ENCODE results near the gene LRRC31.

Gene LRRC31

DNA sequence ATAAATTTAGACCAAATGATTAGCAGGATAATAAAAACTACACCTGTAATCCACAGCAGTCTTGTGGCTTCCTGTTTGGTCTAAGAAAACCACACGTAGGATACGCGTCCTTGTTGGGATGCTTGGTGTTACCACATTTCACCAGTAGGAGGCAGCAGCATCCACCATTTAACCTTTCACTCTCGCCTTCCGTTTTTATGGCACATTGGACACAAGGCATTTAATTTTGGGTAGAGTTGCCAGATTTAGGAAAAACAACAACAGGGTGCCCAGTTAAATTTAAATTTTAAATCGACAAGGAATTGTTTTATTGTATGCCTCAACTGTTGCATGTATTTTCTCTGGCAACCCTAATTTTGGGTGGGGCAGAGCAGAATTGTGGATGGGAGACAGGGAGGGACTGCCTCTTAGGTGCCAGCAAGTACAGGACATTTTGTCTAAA is 6.3 kb downstream of the LRRC31 start:
- DNase-seq, result peak; percentile 63

GRCh38 chr3:169861871-169862270 is 7.9 kb downstream of the LRRC31 start:
- no peak for DNase-seq

DNA sequence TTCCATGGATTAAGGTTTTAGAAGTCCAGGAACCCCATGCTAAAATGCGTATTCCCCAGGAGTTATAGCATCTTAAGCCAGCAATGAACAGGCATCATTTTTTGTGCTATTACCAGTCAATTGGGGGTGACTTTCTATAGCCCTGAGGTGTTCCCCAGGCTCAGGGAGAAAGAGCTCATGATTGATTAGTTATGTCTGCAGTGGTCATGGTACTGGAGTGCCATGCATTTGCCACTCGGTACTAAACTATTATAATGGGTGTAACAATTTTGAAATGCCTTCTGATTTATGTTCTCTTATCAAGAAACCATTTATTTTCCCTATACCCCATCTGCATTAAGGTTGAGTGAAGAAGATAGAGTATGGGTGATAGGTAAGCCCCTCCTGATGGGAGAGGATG is 11.9 kb downstream of the LRRC31 start:
- DNase-seq, result no peak

- DNase-seq, result no peak
These were observed 14.2 kb downstream of the LRRC31 start for GRCh38 chr3:169855514-169855913.

- no peak for DNase-seq
These were observed 19.1 kb downstream of the LRRC31 start for GRCh38 chr3:169850618-169851017.

DNA sequence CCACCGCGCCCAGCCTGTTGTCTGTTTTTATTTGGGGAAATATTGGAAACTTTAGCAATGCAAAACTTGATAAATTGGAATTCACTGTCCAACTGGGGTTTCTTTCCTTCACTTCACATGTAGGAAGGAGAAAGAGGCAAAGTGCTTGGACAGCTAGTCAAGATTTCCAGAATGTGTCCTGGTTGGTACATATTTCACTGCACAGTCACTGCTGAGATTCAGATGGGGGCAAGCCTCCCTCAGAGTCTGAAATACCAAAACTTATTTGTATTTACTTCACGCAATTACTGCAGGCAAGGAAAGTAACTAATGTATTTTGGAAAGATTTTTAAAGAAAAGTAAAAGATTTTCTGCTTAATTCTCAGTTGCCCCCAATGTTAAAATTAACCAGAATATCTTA is 21.0 kb downstream of the LRRC31 start:
- no peak for DNase-seq

GRCh38 chr3:169847896-169848295 is 21.8 kb downstream of the LRRC31 start:
- no peak for DNase-seq

DNA sequence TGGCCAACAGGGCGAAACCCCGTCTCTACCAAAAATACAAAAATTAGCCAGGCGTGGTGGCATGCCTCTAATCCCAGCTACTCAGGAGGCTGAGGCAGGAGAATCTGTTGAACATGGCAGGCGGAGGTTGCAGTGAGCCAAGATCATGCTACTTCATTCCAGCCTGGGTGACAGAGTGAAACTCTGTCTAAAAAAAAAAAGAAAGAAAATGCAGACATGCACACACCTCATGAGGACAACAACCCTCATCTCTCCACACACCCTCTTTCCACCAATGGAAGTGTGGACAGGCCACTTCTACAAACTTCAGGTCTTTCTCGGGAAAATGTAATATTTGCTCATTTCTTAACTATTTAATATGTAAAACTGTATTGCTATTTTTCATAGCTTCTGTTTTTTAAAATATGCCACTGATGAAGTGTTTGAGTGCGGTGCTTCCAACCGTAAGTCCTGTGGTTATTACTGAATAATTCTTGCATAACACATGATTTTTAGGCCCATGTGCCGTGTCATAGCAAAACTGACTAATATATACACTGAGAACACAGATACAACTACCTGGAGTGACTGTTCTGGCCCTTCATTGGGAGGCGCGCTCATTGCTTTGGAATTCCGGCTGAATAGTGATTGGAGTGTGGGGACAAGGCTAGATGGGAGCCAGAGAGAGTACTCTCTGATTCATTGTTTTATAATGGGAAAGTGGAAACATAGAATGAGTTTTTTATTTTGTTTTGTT is 23.1 kb downstream of the LRRC31 start:
- no peak for DNase-seq

GRCh38 chr3:169842960-169843359 is 26.8 kb downstream of the LRRC31 start:
- no peak for DNase-seq

GRCh38 chr3:169841171-169841570 is 28.6 kb downstream of the LRRC31 start:
- DNase-seq, result no peak

DNA sequence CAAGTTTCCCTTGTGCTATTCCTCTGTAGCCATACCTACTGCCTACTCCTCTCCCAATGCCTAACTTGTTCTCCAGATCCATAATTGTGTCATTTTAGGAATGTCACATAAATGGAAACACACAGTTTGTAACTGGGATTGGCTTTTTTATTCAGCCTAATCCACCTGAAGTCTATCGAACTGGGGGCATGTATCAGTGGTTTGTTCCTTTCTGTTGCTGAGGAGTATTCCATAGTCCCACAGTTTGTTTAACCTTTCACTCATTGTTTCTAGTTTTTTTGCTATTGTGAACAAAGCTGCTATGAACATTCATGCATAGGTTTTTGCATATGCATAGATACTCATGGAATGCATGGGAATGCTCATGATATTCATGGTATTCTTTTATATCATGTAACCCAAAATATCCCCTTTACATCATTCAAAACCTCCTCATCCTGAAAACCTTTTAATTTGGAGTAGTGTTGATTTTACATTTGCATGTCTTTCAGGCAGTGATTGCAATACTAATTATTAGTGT is 31.2 kb downstream of the LRRC31 start:
- no peak for DNase-seq

DNA sequence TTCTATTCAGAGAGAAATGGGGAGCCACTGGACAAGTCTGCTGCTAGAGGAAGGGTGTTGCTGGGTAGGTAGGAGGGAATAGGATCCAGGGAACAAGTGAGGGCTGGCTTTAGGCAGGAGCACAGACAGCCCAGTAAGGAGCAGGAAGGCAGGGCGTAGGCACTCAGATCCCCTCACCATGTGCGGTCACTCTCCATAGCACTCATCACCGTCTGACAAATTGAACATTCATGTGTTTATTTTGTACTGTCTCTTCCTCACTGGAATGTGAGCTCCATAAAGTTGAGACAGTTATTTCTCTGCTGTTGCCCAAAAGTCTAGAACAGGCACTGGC is 32.8 kb downstream of the LRRC31 start:
- no peak for DNase-seq

DNA sequence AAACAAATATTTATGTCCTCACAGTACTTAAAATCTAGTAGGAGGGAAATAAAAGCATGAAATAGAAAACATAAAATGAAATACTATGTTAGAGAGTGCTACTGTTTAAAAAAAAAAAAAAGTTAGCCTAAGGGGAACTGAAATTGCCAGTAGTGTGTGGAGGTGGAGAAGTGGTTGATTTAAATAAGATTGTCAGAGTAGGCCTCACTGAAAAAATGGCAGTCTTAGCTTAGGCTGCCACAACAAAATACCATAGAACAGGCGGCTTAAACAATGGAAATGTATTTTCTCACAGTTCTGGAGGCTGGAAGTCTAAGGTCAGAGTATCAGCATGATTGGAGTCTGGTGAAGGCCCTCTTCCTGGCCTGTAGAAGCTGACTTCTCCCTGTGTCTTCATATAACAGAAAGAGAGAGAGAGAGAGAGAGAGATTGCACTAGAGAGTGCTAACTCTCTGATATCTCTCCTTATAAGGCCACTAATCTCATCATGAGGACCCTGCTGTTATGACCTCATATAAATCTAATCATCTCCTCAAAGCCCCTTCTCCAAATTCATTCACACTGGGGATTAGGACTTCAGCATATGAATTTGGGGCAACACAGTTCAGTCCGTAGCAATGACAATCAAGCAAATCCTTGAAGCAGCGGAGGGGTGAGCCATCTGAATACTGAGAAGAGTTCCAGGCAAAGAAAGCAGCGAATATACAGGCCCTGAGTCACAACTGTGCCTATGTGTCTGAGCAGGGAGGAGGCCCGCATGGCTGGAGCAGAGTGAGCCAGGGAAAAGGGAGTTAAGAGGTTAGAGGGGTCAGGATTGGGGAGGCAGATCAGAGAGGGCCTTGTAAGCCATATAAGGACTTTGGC is 33.4 kb downstream of the LRRC31 start:
- no peak for DNase-seq

GRCh38 chr3:169835533-169835932 is 34.2 kb downstream of the LRRC31 start:
- DNase-seq, result no peak

DNA sequence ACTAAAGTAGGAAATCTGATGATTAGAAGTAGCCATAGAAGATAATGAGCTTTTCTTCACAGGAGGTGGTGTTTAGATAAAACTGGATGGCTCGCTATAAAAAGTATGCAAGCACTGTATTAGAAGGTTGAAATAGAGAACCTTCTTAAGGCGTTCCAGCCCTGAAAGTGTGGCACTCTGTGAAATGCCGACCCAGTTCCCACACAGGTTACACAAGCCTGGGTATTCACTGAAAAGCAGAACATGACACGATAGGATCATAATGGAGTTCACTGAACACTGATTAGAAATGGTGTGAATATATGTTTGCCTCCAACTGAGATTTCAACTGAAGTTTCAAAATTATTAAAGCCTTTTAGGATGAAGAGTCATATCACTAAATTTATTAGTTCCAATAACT is 42.0 kb downstream of the LRRC31 start:
- DNase-seq, result no peak

DNA sequence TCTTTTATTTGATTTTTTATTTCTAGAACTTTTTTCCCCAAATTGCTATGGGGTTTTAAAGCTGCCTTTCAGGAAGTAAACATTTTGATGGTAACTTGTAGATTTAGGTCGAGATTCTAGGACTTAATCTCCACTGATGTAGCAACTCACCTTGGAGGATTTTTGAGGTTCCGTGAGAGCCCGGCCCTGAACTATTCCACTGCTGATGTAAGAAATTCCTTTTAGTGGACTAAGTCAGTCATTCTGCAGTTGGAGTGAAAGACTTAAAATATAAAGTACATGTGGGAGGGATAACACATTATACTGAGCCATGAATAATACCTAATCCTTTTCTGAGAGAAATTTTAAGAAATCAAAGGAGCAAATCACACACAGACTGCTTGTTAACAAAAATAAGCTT is 44.4 kb downstream of the LRRC31 start:
- DNase-seq, result no peak

DNA sequence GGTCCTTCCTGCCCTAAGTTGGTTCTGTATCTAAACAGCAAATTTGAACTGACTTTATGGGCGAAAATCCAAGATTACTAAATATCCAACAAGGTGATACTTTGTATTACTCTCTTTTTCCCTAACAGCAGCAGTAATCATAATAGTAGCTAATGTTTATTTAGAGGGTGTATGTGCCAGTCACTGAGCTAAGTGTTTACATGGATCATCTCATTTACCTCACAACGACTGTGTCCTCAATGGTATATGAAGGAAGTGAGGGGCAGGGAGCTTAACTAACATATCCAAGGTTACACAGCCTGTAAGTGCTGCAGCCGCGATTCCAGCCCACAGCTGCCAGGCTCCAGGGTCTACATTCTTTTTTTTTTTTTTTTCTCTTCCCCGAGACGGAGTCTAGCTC is 46.8 kb downstream of the LRRC31 start:
- DNase-seq, result no peak

DNA sequence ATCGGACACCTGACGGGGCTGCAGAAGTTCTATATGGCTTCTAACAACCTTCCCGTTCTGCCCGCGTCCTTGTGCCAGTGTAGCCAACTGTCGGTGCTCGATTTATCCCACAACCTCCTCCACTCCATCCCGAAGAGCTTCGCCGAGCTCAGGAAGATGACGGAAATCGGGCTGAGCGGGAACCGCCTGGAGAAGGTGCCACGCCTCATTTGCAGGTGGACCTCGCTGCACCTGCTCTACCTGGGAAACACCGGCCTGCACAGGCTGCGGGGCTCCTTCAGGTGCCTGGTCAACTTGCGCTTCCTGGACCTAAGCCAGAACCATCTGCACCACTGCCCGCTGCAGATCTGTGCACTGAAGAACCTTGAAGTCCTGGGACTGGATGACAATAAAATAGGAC is 47.2 kb downstream of the LRRC31 start:
- DNase-seq, result no peak

- DNase-seq, result no peak
These were observed 47.6 kb downstream of the LRRC31 start for GRCh38 chr3:169822091-169822490.

DNA sequence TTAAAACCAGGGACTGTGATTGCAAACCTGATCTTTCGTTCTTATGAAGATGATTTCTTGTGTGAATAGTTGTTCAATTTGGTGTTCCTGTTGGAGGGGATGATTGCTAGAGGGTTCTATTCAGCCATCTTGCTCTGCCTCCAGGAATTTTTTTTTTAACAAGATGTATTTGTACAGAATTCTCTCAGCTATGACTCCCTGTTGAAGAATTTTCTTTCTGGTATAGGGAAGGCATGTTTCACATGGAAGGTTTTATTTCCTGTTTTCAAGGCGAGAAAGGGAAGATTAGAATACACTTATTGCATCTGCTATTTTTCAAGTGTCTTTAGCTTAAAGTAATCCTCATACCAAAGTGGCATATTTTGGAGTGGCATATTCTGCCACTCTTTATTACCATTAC is 51.4 kb downstream of the LRRC31 start:
- no peak for DNase-seq

- DNase-seq, result no peak
These were observed 54.1 kb downstream of the LRRC31 start for GRCh38 chr3:169815590-169816150.

GRCh38 chr3:169813757-169814517 is 55.8 kb downstream of the LRRC31 start:
- peak; percentile 70 for DNase-seq

DNA sequence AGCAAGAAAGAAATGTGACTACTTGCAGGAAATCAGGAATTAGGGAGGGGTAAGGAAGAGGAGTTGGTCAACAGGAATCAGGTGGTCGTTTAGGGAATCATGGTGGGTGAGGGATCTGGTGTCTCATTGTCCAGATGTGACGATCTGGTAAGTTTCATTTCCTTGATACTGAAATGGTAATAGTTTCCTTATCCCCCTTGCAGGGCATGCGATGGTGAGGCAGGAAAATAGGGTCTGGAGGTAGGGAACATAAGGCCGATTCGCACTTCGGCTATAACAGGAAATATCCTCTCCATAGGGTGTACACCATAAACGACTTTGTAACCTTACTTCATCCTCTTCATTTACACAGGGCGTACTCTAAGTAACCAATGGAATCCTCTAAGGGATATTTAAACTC is 56.5 kb downstream of the LRRC31 start:
- DNase-seq, result peak; percentile 3

Measured in central memory CD4-positive, alpha-beta T cell (primary cell).